Osteoblast (primary cell): ENCODE data around the gene CHRNA4. TPM values are rescaled to one million over a fixed set of nuclear protein-coding genes. Genes with fewer than 3 reads are reported as not detected.

Source experiments
- DNase-seq: peaks from one replicate; pipeline ENCODE4 v3.0.0; 2011; ENCODE audit warnings: low spot score, mixed read lengths; ENCODE audit not compliant: insufficient read length; ENCODE audit errors: missing footprints
- H2AFZ ChIP-seq: 2 replicates; pipeline ENCODE4 v1.6.0; 2011; ENCODE audit warnings: mild to moderate bottlenecking, low read length
- H3K27ac ChIP-seq: 2 replicates; pipeline ENCODE4 v1.5.1; 2011; ENCODE audit warnings: mild to moderate bottlenecking, low read depth, low read length, moderate library complexity
- H3K27me3 ChIP-seq: 2 replicates; pipeline ENCODE4 v1.6.0; 2012; ENCODE audit warnings: mild to moderate bottlenecking, control low read depth, inconsistent platforms, low read length, moderate library complexity; ENCODE audit not compliant: insufficient read depth
- H3K36me3 ChIP-seq: 2 replicates; pipeline ENCODE4 v1.5.1; 2011; ENCODE audit warnings: mild to moderate bottlenecking, low read length, control low read depth, moderate library complexity; ENCODE audit not compliant: insufficient read depth
- H3K4me1 ChIP-seq: 2 replicates; pipeline ENCODE4 v1.5.1; 2011; ENCODE audit warnings: mild to moderate bottlenecking, low read length, control low read depth, moderate library complexity; ENCODE audit not compliant: insufficient read depth
- H3K4me2 ChIP-seq: 2 replicates; pipeline ENCODE4 v1.6.0; 2011; ENCODE audit warnings: mild to moderate bottlenecking, low read length; ENCODE audit not compliant: insufficient read depth
- H3K4me3 ChIP-seq: fragments of 200-600 bp; sonication (generic); 3 replicates; pipeline ENCODE4 v1.5.1; 2012; ENCODE audit warnings: mild to moderate bottlenecking, low read length, inconsistent platforms; ENCODE audit not compliant: insufficient read depth
- H3K79me2 ChIP-seq: 2 replicates; pipeline ENCODE4 v1.6.0; 2012; ENCODE audit warnings: mild to moderate bottlenecking, low read length, control low read depth, inconsistent platforms; ENCODE audit not compliant: insufficient read depth
- H3K9me3 ChIP-seq: 2 replicates; pipeline ENCODE4 v1.5.1; 2011; ENCODE audit warnings: low read depth, low read length, control low read depth
- H4K20me1 ChIP-seq: 2 replicates; pipeline ENCODE4 v1.6.0; 2012; ENCODE audit warnings: mild to moderate bottlenecking, low read length, control low read depth; ENCODE audit not compliant: insufficient read depth
- CTCF ChIP-seq: IDR thresholded peaks from 2 replicates; pipeline ENCODE4 v1.5.1; 2011; ENCODE audit warnings: mild to moderate bottlenecking, low read depth, low read length, moderate library complexity; ENCODE audit errors: extremely low read depth
- total RNA-seq: library from RNA; depleted of rRNA; stranded (reverse); fragments of >200 nt; gene quantifications from 2 replicates; pipeline ENCODE4 v1.2.3, GENCODE V29; 2012

CHRNA4 gene
- total RNA-seq, 1 donor, result not detected

- peaks cover 6% of the 10 kb centered on the region for H3K27me3 ChIP-seq
- no peaks in the 10 kb centered on the region for H3K79me2 ChIP-seq
- no peaks in the 10 kb centered on the region for H3K4me1 ChIP-seq
- TF ChIP-seq CTCF, result no peak
- H3K4me2 ChIP-seq, result no peak overlapping the region
- H4K20me1 ChIP-seq, result no peaks in the 10 kb centered on the region
- H3K36me3 ChIP-seq, result no peaks in the 10 kb centered on the region
- H3K4me3 ChIP-seq, result no peak overlapping the region
- H3K27ac ChIP-seq, result no peak overlapping the region
- no peak overlapping the region for H2AFZ ChIP-seq
- DNase-seq, result no peak
- peaks cover 3% of the 10 kb centered on the region for H3K9me3 ChIP-seq
These were observed 30.2 kb downstream of the CHRNA4 start for GRCh38 chr20:63330940-63331339.

- no peak for DNase-seq
- peaks cover under 1% of the 10 kb centered on the region for H3K27me3 ChIP-seq
- no peaks in the 10 kb centered on the region for H4K20me1 ChIP-seq
- H3K9me3 ChIP-seq, result peaks cover 3% of the 10 kb centered on the region
- no peak overlapping the region for H2AFZ ChIP-seq
- no peak overlapping the region for H3K4me2 ChIP-seq
- H3K27ac ChIP-seq, result no peak overlapping the region
- TF ChIP-seq CTCF, result no peak
- no peak overlapping the region for H3K4me3 ChIP-seq
- no peaks in the 10 kb centered on the region for H3K36me3 ChIP-seq
- H3K79me2 ChIP-seq, result no peaks in the 10 kb centered on the region
- H3K4me1 ChIP-seq, result no peaks in the 10 kb centered on the region
These were observed 30.9 kb downstream of the CHRNA4 start for GRCh38 chr20:63330084-63330760.

- Histone ChIP-seq H4K20me1 (no peaks in the 10 kb centered on the region), H3K4me3 (no peak overlapping the region), H3K4me2 (no peak overlapping the region), H3K27me3 (peaks cover under 1% of the 10 kb centered on the region), H3K27ac (no peak overlapping the region), H3K9me3 (peaks cover 3% of the 10 kb centered on the region), H3K4me1 (no peaks in the 10 kb centered on the region), H2AFZ (no peak overlapping the region), H3K79me2 (no peaks in the 10 kb centered on the region), H3K36me3 (no peaks in the 10 kb centered on the region)
- no peak for TF ChIP-seq CTCF
- no peak for DNase-seq
These were observed 31.6 kb downstream of the CHRNA4 start for GRCh38 chr20:63329331-63330083.

- no peak overlapping the region for H2AFZ ChIP-seq
- TF ChIP-seq CTCF, result no peak
- no peak overlapping the region for H3K4me2 ChIP-seq
- peaks cover 6% of the 10 kb centered on the region for H3K27me3 ChIP-seq
- H3K9me3 ChIP-seq, result peaks cover 3% of the 10 kb centered on the region
- no peak for DNase-seq
- H3K4me1 ChIP-seq, result no peaks in the 10 kb centered on the region
- H3K36me3 ChIP-seq, result no peaks in the 10 kb centered on the region
- H3K4me3 ChIP-seq, result no peak overlapping the region
- no peak overlapping the region for H3K27ac ChIP-seq
- H4K20me1 ChIP-seq, result no peaks in the 10 kb centered on the region
- H3K79me2 ChIP-seq, result no peaks in the 10 kb centered on the region
These were observed 32.4 kb downstream of the CHRNA4 start for GRCh38 chr20:63328718-63329275.
